GM21423 (cell line): Measurements from ENCODE around the gene LANCL3.

Source experiments
- ATAC-seq: cut with Tn5 transposase; IDR thresholded peaks from one replicate; pipeline ENCODE4 v1.9.1; 2021; ENCODE audit warnings: mild to moderate bottlenecking, moderate library complexity; ENCODE audit not compliant: unreplicated experiment

Gene LANCL3

DNA sequence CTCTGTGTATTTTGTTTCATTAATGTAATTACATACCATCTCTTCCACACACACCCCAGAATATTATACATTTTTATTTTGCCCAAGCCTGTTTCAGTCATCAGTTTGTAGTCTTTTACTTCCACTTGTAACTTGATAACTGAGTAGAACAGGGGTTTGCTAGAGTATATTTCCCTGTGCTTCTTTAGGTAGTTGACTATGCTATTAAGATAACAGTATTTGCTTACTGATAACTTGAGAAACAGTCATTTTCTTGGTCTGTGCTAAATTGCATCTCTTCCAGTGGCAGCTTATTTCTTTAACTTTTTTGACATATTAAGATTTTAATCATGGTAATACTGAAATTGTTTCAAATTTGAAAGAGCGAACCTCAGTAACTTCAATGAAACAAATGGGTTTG, 107.1 kb downstream of the LANCL3 start:
- no peak for ATAC-seq

DNA sequence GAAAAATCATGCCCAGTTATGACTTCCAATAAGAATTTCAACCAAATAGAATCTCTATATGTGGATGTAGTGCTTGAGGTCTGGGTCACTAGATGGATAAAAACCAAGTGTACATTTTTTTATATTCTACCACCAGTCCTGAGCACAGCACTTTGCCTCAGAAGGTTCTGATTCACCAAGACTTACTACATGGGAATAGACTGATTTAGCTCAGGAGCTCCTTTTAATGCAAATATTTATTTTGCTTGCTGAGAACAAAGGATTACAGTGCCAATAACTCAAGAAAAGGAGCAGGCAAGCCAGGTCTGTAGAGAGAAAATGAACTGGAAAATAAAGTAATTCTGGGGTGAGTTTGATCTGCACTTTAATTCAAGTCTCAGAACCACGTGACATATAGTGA, 107.8 kb downstream of the LANCL3 start:
- no peak for ATAC-seq

DNA sequence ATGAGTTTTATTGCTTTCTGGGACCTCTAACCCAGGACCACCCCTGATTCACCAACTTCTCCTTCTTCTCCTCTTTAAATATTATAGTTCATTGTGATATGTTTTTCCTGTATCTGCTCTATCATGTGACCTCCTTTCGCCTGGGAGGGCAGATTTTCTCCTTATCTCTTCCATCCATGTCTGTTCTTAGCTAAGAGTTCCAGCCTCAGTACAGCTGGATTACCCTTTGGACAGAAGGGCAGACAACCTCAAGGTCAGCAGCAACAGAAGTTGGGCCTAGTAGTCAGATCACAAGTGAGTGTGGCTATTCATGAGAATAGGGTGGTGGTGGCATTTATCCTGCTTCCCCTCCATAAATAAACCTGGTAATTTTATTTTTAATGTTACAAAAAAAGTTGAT, 108.4 kb downstream of the LANCL3 start:
- ATAC-seq, result no peak

DNA sequence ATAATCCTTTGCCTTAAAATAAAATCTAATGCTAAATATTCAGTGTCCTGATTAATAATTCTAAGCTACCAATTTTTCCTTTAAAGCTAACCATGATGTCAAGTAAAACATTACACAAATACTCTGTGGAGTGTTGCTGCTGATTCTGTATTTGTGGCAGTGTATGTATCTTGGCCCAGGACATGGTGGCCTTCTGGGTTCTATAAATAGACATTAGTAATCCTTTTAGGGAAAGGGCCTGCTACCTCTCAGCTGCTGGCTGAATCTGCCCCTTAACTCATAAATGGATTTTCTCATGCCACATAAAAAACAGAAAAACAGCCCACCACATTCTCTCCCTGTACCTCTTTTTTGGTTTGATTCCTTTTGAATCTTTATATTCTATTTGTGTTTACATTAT, 113.0 kb downstream of the LANCL3 start:
- no peak for ATAC-seq

DNA sequence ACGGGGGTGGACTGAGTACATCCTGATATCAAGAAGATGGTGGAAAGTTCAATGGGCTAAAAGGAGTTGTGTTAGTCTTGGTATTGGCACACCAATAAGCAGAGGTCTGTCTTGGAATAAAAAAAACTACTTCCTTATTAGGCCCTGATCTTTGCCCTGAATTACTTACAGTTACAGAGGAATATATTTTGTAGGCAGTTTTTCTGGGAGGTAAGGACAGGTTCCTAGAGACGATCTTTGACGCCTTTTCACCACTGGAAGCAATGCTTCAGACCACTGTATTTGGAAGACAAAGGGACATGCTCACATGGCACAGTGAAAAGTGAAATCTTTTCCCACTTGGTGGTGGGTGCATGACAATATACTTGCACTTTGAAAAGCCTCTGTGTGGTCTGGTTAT, 113.5 kb downstream of the LANCL3 start:
- no peak for ATAC-seq

DNA sequence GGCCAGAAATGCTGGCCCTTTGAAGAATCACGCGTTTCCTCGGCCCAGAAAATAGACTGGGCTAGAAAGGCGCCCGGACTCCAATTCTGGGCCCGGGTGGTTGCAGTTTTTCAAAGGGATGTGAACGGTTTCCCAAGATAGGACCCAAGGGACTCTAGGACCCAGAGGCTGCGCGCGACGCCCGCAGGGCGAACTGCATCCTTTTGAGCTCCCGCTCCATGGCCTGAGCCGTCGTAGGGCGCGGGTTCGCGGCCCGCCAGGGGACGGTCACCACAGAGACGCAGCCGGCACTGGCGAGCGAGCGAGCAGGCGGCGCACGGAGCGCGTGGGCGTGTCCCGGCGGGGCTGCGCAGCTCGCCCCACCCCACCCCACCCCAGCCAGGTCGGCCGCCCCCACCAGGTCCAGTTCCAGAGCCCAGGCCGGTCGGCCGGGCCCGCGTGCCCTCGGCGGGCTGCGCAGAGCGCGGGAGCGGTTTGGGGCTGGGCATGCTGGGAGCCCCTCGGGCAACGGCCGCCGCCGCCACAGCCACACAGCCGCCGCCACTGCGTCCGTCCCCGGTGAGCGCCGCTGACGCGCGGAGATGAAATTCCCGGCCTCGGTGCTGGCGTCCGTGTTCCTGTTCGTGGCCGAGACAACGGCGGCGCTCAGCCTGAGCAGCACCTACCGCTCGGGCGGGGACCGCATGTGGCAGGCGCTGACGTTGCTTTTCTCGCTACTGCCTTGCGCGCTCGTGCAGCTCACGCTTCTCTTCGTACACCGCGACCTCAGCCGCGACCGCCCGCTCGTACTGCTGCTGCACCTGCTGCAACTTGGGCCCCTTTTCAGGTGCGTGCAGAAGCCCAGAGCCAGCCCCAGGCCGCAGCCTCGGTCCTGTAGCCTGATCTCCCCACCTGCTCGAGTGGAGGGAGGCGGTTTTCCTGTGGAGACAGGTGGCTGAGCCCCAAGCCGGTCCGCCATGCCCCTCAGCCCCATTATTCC, 114.2 kb downstream of the LANCL3 start, which contains the start of gene XK:
XK (plus strand) TSS at position 411 of the 979 bp plus-strand sequence; CDS start at position 582, 171 bp downstream.
- no peak for ATAC-seq

DNA sequence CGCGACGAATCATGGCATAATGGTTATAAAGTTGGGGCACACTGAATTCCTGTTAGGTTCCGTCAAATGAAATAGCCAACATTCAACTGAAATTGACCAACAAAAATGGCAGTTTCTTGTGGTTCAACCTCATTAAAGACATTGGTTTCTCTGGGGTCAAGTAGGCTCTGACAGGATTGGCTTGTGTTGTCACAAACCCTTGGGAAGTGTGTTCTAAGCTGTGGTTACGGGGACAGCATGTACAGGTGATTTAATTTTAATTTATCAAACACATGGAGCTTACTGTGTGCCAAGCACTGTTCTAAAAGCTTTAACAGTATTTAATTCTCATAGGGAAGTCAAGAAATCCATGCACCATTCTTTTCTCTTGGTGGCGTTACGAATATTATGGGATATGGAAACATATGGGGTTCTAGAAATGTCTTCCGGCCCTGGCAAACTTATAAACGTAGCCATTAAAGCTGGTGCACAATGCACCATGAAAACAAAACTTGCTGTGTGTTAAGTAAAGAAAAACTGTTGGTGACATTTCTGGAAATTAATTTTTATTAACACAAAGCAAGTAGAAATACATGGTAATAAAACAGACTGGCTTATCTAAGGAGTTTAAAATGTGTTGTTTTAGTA, 115.0 kb downstream of the LANCL3 start:
- ATAC-seq, result no peak

DNA sequence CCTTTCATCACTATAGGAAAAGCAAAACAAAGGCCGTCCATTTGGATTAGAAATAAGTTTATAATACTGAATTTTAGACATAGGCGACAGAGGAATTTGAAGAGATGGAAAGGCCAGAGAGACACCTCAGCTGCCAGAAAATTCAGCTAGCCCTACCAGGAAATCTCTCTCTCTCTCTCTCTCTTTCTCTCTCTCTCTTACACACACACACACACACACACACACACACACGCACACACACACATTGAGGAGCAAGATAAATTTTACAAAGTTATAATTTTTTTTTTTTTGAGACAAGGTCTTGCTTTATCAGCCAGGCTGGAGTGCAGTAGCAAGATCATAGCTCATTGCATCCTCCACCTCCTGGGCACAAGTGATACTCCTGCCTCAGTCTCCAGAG, 115.5 kb downstream of the LANCL3 start:
- ATAC-seq, result no peak

DNA sequence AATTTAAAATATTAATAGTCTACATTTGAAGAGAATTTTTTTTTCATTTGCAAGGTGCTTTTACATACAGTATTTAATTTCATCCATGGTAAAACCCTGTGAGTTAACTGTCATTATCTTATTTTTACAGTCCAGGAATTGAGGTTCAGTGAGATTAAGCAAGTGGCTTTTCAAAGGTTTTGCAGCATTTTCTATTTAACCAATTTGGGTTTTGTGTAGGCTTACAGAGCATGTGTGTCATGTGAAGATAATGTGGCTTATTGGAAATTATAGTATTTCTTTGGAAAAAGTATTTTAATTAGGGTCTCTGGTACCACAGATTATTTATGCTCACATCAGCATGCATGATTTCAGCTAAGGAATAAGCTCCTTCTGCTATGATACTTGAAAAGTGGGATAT, 118.7 kb downstream of the LANCL3 start:
- ATAC-seq, result no peak

DNA sequence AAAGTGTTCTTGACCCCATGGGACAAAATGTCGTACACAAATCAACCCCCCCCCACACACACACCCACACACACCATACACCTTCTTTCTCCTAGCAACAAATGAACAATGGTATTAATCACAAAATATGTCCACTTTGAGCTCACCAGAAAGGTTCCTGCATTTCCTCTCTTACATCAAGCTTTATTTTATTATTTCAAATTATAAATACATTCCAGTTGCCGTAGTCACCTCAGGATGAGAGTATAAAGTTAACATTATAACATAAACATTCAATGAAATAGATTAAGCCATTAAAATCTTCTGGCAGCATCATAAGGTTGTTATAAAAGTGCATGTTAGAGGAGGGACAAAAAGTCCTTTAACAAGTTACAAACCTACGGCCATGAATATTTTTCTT, 121.5 kb downstream of the LANCL3 start:
- ATAC-seq, result no peak

DNA sequence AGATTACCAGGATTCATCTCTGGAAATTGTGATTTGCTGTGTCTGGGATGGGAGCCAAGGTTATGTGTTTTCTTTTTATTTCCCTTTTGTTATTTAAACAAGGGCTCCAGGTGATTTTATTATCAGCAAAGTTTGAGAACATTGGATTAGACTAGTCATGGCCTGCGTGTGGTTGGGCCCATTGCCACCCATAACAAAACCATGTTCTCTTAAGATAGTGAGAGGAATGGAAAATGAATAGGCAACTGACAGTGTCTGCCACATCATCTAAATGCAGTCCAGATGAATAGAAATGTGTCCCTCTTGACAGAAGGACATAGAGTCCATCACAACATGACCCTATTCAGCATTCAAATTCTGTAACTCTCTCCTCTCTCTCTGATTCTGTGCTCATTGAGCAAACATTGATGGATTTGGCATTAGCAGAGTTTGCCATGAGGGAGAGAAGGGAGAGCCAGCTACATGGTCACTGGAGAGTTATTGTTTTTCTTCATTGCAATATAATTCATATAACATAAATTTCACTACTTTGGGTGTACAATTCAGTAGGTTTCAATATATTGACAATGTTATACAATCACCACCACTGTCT, 125.8 kb downstream of the LANCL3 start:
- ATAC-seq, result no peak

DNA sequence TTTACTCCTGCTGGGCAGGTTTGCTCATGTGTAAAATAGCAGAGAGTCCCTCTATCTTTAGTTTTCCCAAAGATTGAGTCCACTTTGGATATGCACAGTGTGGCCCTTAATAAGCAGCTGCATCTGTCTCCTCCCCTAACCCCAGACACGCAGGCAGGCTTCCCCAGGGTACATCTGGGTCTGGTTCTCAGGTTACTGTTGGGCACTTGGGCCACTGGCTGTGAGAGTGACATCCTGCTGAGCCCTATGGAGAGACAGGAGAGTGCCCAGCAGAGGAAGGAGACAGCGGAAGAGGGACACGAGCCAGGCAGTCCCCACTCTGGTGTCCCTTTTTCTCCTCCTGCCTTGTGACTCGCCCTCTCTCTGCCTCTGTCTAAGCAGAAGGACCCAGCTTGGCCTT, 130.1 kb downstream of the LANCL3 start:
- ATAC-seq, result no peak

DNA sequence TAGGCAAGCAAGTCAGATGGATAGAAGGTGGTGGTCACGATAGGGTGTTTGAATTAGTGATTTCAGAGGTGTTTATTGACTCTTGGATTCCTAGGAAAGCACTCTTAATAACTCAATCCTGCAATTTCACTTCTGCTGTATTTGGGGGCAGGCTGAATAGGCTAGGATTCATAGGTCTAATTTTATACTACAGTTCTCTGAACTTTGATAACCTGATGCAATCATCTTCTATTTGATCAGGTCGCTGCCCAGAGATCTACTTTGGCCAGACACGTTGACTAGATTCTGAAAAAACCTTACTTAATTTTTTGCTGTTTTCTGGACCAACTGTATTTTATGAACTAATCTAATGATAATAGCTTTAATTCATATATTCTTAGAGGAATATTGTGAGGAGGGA, 140.5 kb downstream of the LANCL3 start:
- no peak for ATAC-seq

DNA sequence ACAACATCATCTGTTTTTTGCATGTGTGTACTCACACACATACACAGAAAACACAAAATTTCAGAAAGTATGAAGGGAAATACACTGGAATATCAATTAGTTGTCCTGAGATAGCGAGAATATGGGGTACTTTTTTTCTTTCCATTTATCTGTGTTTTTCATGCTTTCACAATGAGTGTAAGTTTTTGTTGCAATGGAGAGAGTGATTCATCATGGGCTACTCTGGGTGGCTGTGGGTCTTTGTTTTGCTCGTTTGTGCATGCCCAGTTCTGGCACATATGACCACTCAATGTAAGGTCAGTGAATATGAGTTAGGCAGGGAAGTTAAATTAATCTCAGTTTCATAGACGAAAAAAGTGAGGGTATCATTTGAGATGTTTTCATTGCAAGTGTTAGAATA, 141.0 kb downstream of the LANCL3 start:
- ATAC-seq, result no peak

DNA sequence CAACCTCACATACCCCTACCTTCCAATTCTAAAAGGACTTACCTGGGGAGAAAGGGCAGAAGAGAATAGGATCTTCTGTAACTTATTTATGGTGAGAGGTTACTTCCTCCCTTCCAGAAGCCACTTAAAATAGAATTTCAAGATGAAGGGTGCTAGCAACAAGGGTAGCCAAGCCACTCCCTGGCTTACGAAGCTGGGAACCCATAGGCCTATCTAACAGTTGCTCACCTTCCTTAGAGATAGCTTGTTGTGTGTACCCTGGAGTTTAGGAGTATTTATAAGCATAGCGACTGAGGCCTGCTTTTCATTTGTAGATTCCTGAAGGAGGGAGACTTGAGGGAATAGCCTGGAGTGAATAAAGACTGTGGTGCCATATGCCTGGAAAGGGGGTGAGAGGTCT, 143.0 kb downstream of the LANCL3 start:
- ATAC-seq, result no peak

DNA sequence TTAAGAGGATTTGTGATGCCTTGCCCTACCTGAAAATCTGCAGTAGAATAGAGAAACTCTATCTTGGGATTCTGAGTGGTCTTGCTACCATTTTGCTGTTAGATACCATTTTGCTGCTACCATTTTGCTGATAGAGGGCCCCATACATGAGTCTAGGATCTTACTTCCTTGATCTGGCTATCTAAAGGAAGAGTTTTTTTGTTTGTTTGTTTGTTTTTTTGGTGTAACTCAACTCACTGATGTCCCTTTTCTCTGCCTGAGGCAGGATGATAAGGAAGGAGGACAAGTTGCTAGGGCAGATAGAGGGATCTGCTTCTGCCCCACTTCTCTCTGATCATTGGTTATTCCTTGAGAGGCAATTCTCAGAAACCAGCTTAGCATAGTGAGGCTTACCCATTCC, 145.1 kb downstream of the LANCL3 start:
- ATAC-seq, result no peak

DNA sequence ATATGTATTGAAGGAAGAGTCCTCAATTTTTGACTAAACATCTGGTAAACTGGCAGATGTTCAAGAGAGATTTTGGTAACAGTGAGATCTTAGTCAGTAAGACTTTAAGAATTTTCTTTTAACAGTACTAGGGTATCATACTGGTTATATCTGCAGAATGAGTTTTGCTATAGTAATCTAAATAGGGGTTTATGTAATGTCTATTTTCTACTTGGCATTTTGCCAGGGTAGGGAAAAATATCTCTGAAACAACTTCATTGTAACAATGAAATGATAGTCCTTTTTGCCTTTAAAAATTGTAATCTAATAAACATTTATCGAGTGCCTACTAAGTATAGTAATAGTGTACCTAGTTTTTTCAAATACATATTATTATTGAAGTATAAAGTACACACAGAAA, 146.2 kb downstream of the LANCL3 start:
- ATAC-seq, result no peak

DNA sequence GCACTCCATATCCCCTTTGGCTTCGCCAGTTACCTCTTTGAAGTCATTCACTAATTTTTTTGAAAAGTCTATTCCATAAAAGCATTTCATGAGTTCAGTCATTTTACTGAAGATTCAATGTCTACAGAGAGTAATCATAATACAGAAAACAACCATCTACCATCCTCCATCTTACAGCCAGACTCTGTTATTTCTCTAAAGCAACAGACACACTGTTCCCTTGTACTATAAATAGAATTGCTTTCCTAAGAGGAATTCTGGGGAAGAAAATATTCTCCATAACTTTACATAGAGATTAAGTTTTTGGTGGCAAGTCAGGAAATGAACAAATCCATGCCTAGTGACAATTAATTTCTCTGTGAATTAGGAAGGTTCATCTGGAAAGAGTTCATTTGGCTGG, 151.1 kb downstream of the LANCL3 start:
- ATAC-seq, result no peak

DNA sequence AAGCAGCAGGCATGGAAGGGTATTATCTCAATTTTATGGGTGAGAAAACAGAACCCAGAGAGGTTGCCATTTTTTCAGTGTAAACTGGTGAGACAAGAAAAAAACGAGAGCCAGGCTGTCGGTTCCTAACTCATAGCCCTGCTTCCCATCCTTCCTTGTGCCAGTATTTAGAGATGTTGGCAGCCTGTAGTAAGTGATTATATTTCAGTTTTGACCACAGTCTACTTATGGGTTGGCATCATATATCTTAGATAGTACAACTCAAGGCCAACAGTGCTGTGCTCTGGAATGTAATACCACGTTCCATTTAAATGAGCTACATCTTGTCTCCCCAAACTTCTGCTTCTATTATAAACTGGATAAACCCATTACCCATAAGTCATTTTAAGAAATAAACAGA, 154.9 kb downstream of the LANCL3 start:
- ATAC-seq, result no peak
